ENCODE data around the gene KCNQ1OT1. TPM values are rescaled to one million over a fixed set of nuclear protein-coding genes. Genes with fewer than 3 reads are reported as not detected.

Gene KCNQ1OT1
- total and polyA plus RNA-seq, 12 donors = 0.01 to 0.73 (median 0.43) TPM

DNA sequence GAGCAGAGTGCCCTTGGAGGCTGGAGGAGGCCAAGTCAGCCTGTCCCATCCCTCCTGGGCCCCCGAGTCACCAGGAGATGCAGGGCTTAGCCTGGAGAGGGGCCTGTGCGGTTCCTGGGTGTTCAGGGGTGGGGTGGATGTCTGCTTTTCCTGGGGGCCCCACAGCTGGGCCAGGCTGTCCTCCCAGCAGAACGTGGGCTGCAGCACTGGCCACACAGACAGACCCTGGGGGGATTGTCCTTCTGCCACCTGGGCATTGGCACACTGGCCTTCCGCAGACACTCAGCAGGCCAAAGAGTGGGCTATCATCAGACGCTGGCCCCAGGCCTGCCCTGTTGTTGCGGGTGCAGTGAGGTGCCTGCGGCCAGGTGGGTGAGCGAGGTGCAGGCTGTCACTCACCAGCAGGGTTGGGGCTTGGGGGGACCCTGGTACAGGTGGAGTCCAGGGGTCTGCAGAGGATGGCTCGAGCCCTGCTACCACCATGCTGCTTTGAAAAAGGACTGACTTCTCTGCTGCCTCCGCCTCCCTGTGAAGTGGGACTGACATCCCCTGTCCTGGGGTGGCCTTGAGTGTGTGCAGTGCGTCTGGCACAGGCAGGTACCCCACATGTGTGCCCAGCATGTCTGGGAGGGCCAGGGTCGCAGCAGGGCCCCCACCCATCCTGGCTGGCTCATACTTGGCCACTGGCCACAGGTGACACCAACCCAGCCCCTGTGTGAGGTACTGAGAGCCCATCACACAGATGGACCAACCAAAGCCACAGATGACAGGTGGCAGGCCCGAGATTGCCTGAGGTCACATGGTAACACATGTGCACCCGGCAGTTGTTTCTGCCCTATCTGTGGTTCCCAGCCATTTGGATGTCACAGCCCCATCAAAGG, 39.0 kb upstream of the KCNQ1OT1 start:
- no peaks in the 10 kb centered on the region for H3K9me3 ChIP-seq
- intact Hi-C loops (cut with DNase I) = no loop called here
- WGBS, 2 donors = 90 to 95% methylated on average over 14 of the region's 14 CpGs
- no peaks in the 10 kb centered on the region for H3K36me3 ChIP-seq
- DNase-seq = peak in 1 of 2 donors; percentile 10
- no peaks in the 10 kb centered on the region for H3K27me3 ChIP-seq
- peaks cover 0 to 35% (median 19%) of the 10 kb centered on the region in 9 donors for H3K4me1 ChIP-seq
- ATAC-seq = no peak
- no peak overlapping the region for H3K4me3 ChIP-seq
- H3K27ac ChIP-seq = no peak overlapping the region
- TF ChIP-seq, protein P1, sequence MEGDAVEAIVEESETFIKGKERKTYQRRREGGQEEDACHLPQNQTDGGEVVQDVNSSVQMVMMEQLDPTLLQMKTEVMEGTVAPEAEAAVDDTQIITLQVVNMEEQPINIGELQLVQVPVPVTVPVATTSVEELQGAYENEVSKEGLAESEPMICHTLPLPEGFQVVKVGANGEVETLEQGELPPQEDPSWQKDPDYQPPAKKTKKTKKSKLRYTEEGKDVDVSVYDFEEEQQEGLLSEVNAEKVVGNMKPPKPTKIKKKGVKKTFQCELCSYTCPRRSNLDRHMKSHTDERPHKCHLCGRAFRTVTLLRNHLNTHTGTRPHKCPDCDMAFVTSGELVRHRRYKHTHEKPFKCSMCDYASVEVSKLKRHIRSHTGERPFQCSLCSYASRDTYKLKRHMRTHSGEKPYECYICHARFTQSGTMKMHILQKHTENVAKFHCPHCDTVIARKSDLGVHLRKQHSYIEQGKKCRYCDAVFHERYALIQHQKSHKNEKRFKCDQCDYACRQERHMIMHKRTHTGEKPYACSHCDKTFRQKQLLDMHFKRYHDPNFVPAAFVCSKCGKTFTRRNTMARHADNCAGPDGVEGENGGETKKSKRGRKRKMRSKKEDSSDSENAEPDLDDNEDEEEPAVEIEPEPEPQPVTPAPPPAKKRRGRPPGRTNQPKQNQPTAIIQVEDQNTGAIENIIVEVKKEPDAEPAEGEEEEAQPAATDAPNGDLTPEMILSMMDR (IDR thresholded peaks at IDR 0.05) = no peak

DNA sequence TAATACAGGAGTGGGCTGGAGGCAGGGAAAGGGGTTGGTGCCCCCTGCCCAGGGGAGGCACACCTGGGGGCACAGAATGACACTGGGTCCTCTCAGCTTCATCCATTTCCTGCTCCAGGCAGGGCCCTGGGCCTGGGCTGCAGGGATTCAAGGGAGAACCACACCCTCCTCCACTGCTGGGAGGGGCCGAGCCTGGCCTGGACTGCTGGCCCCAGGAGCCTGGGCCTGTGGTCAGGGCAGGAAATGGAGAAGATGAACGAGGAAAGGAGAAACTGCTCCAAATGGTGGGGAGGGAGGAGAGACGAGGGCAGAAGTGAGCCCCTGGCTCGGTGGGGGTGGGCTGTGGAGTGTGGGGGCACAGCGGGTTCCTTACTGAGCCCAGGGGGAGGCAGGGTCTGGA, 38.1 kb upstream of the KCNQ1OT1 start:
- 75 to 84% methylated on average over 5 of the region's 5 CpGs for WGBS, 2 donors
- no peaks in the 10 kb centered on the region for H3K27me3 ChIP-seq
- TF ChIP-seq, protein P1 (IDR thresholded peaks at IDR 0.05) = no peak
- H3K4me3 ChIP-seq = no peak overlapping the region
- H3K9me3 ChIP-seq = no peaks in the 10 kb centered on the region
- H3K4me1 ChIP-seq = peaks cover 0 to 34% (median 19%) of the 10 kb centered on the region in 9 donors
- intact Hi-C loops (cut with DNase I) = no loop called here
- DNase-seq (peak in 1 of 2 donors; percentile 42), ATAC-seq (peak in 5 of 8 donors; percentile 7 to 48 (median 38))
- H3K27ac ChIP-seq = no peak overlapping the region
- H3K36me3 ChIP-seq = no peaks in the 10 kb centered on the region

DNA sequence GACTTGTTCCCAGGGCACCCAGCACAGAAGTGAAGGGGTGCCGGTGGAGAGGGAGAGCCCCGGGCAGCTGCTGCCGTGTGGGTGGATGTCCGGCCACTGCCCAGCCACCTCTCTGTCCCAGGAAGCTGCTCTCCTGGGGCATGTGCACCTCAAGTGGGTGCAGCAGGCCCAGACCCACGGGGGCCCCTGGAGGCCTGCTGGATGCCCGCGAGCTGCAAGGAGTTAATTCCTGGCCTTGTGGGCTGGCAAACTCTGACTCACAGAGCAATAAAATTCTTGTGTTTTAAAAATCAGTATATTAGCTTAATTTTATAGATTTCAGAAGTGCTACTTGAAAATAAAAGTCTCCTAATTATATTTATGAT, 37.4 kb upstream of the KCNQ1OT1 start:
- Histone ChIP-seq H3K36me3 (no peaks in the 10 kb centered on the region), H3K4me3 (no peak overlapping the region), H3K9me3 (no peaks in the 10 kb centered on the region), H3K27ac (no peak overlapping the region), H3K27me3 (no peaks in the 10 kb centered on the region), H3K4me1 (peaks cover 0 to 32% (median 19%) of the 10 kb centered on the region in 9 donors)
- ATAC-seq = no peak
- intact Hi-C loops (cut with DNase I) = no loop called here
- TF ChIP-seq, protein P1 (IDR thresholded peaks at IDR 0.05) = no peak
- DNase-seq = peak in 1 of 2 donors; percentile 9
- WGBS, 2 donors = 89 to 96% methylated on average over 7 of the region's 7 CpGs

DNA sequence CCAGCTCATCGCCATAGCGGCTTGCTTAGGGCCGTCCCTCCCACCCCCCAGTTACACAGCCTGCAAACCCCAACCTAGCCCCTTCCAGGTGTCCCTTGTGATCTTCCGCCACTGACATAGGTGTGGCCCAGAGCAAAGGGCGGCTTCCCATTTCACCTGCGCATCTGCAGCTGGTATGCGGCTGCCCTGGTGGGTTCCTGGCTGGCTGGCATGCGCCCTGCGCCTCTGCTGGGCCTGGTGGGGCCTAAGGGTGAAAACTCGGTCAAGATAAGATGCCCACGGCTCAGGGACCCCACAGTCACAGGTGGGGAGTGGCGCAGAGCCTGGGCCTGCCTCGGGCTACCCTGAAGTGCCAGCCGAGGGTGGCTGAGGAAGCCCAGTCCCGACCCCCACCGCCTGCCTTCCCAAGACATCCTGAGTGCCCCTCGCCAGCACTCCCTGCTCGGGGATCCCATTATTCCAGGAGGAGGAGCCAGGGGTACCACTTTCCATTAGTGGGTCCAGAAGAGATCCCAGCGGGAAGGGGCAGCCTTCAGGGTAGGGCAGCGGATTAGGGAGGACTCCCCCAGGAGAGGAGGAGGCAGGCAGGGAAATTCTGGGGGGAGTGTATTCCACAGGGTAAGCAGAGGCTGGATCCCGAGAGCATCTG, 36.9 kb upstream of the KCNQ1OT1 start:
- Histone ChIP-seq H3K36me3 (no peaks in the 10 kb centered on the region), H3K27ac (no peak overlapping the region), H3K9me3 (no peaks in the 10 kb centered on the region), H3K27me3 (no peaks in the 10 kb centered on the region), H3K4me3 (no peak overlapping the region), H3K4me1 (peaks cover 0 to 27% (median 18%) of the 10 kb centered on the region in 9 donors)
- DNase-seq = peak in 1 of 2 donors; percentile 10
- intact Hi-C loops (cut with DNase I) = no loop called here
- ATAC-seq = no peak
- WGBS, 2 donors = 95 to 98% methylated on average over 20 to 21 of the region's 21 CpGs
- TF ChIP-seq, protein P1 (IDR thresholded peaks at IDR 0.05) = no peak

Data from heart right ventricle (tissue), 16 donors.